SK-N-SH (cell line): ENCODE results near the gene PDE4D. TPM values are rescaled to one million over a fixed set of nuclear protein-coding genes. Genes with fewer than 3 reads are reported as not detected.
A peak's percentile ranks its signal among the peaks of the same experiment; 100 is the strongest.

Experiments used
- CTCF ChIA-PET: fragments of 300-600, 350-600 bp; formaldehyde crosslinking; extraction: SDS; loops from one replicate; lab custom pipeline; 2021; lab: Yijun Ruan, JAX
- POLR2A ChIA-PET: fragments of 350-600 bp; sonication (Branson Sonifier 250); formaldehyde crosslinking; extraction: SDS; loops from one replicate; lab custom pipeline; 2020; ENCODE audit warnings: antibody characterized with exemption, inconsistent platforms; lab: Yijun Ruan, JAX
- DNase-seq: peaks from one replicate; pipeline ENCODE4 v3.0.0; 2012
- H2AFZ ChIP-seq: fragments of 200-600 bp; sonication (generic); 2 replicates; pipeline ENCODE4 v1.8.1; 2016; ENCODE audit warnings: antibody characterized with exemption, mild to moderate bottlenecking, low read depth
- H3F3A ChIP-seq: fragments of 200-600 bp; sonication (generic); replicated peaks from 2 replicates; pipeline ENCODE3; 2016; ENCODE audit warnings: antibody characterized with exemption, mild to moderate bottlenecking; ENCODE audit not compliant: insufficient read depth
- H3K27ac ChIP-seq, 2 experiments: fragments of 200-500 bp in 1 of 2; fragments of 200-600 bp in 1 of 2; sonication (Bioruptor generic) in 1 of 2; sonication (generic), shearing (Covaris generic) in 1 of 2; 2 replicates each; pipeline versions ENCODE4 v1.5.1 to v1.6.1; 2014 to 2016; ENCODE audit warnings: low read depth in 2 of 2, inconsistent platforms in 1 of 2, low read length in 1 of 2, mild to moderate bottlenecking in 1 of 2, mixed read lengths in 1 of 2
- H3K27me3 ChIP-seq: fragments of 200-600 bp; sonication (generic), shearing (Covaris generic); 2 replicates; pipeline ENCODE4 v1.6.1; 2016; ENCODE audit warnings: mixed run types; ENCODE audit not compliant: insufficient read depth
- H3K36me3 ChIP-seq, 2 experiments: fragments of 200-500 bp in 1 of 2; fragments of 200-600 bp in 1 of 2; sonication (Bioruptor generic) in 1 of 2; sonication (generic) in 1 of 2; replicated peaks in 1 of 2; 2 replicates each; pipeline versions ENCODE3 to v1.5.1; 2014 to 2016; ENCODE audit warnings: low read length in 1 of 2, mild to moderate bottlenecking in 1 of 2; ENCODE audit not compliant: insufficient read depth in 2 of 2, control insufficient read depth in 1 of 2
- H3K4me1 ChIP-seq, 2 experiments: fragments of 200-500 bp in 1 of 2; fragments of 200-600 bp in 1 of 2; sonication (Bioruptor generic) in 1 of 2; sonication (generic), shearing (Covaris generic) in 1 of 2; 2 replicates each; pipeline versions ENCODE4 v1.5.1 to v1.6.1; 2014 to 2016; ENCODE audit warnings: low read depth in 1 of 2, low read length in 1 of 2, mixed run types in 1 of 2; ENCODE audit not compliant: insufficient read depth in 2 of 2, control insufficient read depth in 1 of 2
- H3K4me2 ChIP-seq: fragments of 200-600 bp; sonication (generic), shearing (Covaris generic); 2 replicates; pipeline ENCODE4 v1.6.1; 2017; ENCODE audit warnings: mixed run types
- H3K4me3 ChIP-seq, 2 experiments: fragments of 200-500 bp in 1 of 2; fragments of 200-600 bp in 1 of 2; sonication (Bioruptor generic) in 1 of 2; sonication (generic), shearing (Covaris generic) in 1 of 2; 2 replicates each; pipeline versions ENCODE4 v1.5.1 to v1.8.1; 2014 to 2016; ENCODE audit warnings: low read depth in 2 of 2, inconsistent platforms in 1 of 2, low read length in 1 of 2, mild to moderate bottlenecking in 1 of 2, mixed read lengths in 1 of 2, moderate library complexity in 1 of 2
- H3K79me2 ChIP-seq: fragments of 200-600 bp; sonication (generic); 2 replicates; pipeline ENCODE4 v1.8.1; 2017; ENCODE audit warnings: mild to moderate bottlenecking; ENCODE audit not compliant: insufficient read depth
- H3K9ac ChIP-seq: fragments of 200-600 bp; sonication (generic); 2 replicates; pipeline ENCODE4 v1.6.1; 2017; ENCODE audit warnings: mixed run types
- H3K9me2 ChIP-seq: fragments of 200-600 bp; sonication (generic); 2 replicates; pipeline ENCODE4 v1.6.1; 2017; ENCODE audit warnings: mixed run types
- H3K9me3 ChIP-seq: fragments of 200-600 bp; sonication (generic); 2 replicates; pipeline ENCODE4 v1.6.1; 2017; ENCODE audit warnings: mixed run types, mild to moderate bottlenecking, moderate library complexity
- H4K20me1 ChIP-seq: fragments of 200-600 bp; sonication (generic); 2 replicates; pipeline ENCODE4 v1.6.1; 2017; ENCODE audit warnings: mild to moderate bottlenecking, mixed run types; ENCODE audit not compliant: insufficient read depth
- CHD2 ChIP-seq: fragments of 150-350 bp; IDR thresholded peaks from 2 replicates; pipeline ENCODE4 v1.6.1; 2018; ENCODE audit warnings: low read length; ENCODE audit not compliant: partially characterized antibody
- EP300 ChIP-seq, 2 experiments: IDR thresholded peaks; 2 replicates each; pipeline versions ENCODE4 v1.4.0 to v1.6.1; 2012; ENCODE audit warnings: borderline replicate concordance in 1 of 2, low read depth in 1 of 2, low read length in 1 of 2
- FOXM1 ChIP-seq: IDR thresholded peaks from 2 replicates; pipeline ENCODE4 v1.4.0; 2012; ENCODE audit warnings: low read depth, mild to moderate bottlenecking
- GATA2 ChIP-seq: sonication (generic); formaldehyde crosslinking; IDR thresholded peaks from 2 replicates; pipeline ENCODE4 v1.5.0; 2020; ENCODE audit warnings: mild to moderate bottlenecking, missing genetic modification reagents
- JUND ChIP-seq: IDR thresholded peaks from 2 replicates; pipeline ENCODE4 v1.4.0; 2012
- MEF2A ChIP-seq: IDR thresholded peaks from 2 replicates; pipeline ENCODE4 v1.4.0; 2012; ENCODE audit warnings: low read depth, borderline replicate concordance
- MXI1 ChIP-seq: IDR thresholded peaks from 2 replicates; pipeline ENCODE4 v1.6.1; 2012; ENCODE audit warnings: mild to moderate bottlenecking, low read depth, low read length, improper control_type of control experiment
- NFIC ChIP-seq: IDR thresholded peaks from 2 replicates; pipeline ENCODE4 v1.4.0; 2012; ENCODE audit warnings: borderline replicate concordance
- RAD21 ChIP-seq: IDR thresholded peaks from 2 replicates; pipeline ENCODE4 v1.6.1; 2012; ENCODE audit warnings: mild to moderate bottlenecking, low read length
- RFX5 ChIP-seq: IDR thresholded peaks from 2 replicates; pipeline ENCODE4 v1.6.1; 2012; ENCODE audit warnings: mild to moderate bottlenecking, improper control_type of control experiment, low read length
- RXRA ChIP-seq: IDR thresholded peaks from 2 replicates; pipeline ENCODE4 v1.4.0; 2012; ENCODE audit warnings: low read depth, mild to moderate bottlenecking, borderline replicate concordance
- SMC3 ChIP-seq: IDR thresholded peaks from 2 replicates; pipeline ENCODE4 v1.6.1; 2012; ENCODE audit warnings: low read depth, low read length, improper control_type of control experiment
- TAF1 ChIP-seq: IDR thresholded peaks from 2 replicates; pipeline ENCODE4 v1.6.1; 2012; ENCODE audit warnings: low read depth, mild to moderate bottlenecking, low read length, moderate library complexity, borderline replicate concordance
- YY1 ChIP-seq: IDR thresholded peaks from 2 replicates; pipeline ENCODE4 v1.4.0; 2012; ENCODE audit warnings: low read depth, mild to moderate bottlenecking
- WGBS: methylation state at CpG from one replicate; pipeline ENCODE4 v1.1.6; 2017; ENCODE audit warnings: low lambda C conversion rate; 5-methylcytosine and 5-hydroxymethylcytosine counted together
- polyA plus RNA-seq, 3 experiments: library from polyadenylated mRNA; depleted of rRNA; stranded (reverse); fragments of >200 nt; gene quantifications; 2 replicates each; pipeline ENCODE4 v1.2.3, GENCODE V29; 2012
- TF ChIP-seq, protein P1 (sequence below): fragments of 150-350 bp; IDR thresholded peaks from 2 replicates; pipeline ENCODE4 v1.6.1; 2017; ENCODE audit warnings: antibody characterized with exemption, low read length, low read depth, borderline replicate concordance
- TF ChIP-seq, protein P2 (sequence below): IDR thresholded peaks from 2 replicates; pipeline ENCODE4; 2012
- TF ChIP-seq, protein P3 (sequence below): IDR thresholded peaks from 2 replicates; pipeline ENCODE4 v1.4.0; 2012; ENCODE audit warnings: low read depth
- TF ChIP-seq, protein P4 (sequence below): IDR thresholded peaks from 2 replicates; pipeline ENCODE4 v1.6.1; 2012; ENCODE audit warnings: mild to moderate bottlenecking, low read depth, low read length, moderate library complexity
- TF ChIP-seq, protein P5 (sequence below): fragments of 200-600 bp; sonication (generic); IDR thresholded peaks from 2 replicates; pipeline ENCODE4 v1.6.1; 2017; ENCODE audit warnings: antibody characterized with exemption, mild to moderate bottlenecking, moderate library complexity
- TF ChIP-seq, protein P6 (sequence below): IDR thresholded peaks from 2 replicates; pipeline ENCODE4 v1.4.0; 2012; ENCODE audit warnings: low read depth, borderline replicate concordance

The PDE4D gene
- polyA plus RNA-seq, 1 of the 3 experiments (the other 2 are of a cell fraction): 2.4 TPM

DNA sequence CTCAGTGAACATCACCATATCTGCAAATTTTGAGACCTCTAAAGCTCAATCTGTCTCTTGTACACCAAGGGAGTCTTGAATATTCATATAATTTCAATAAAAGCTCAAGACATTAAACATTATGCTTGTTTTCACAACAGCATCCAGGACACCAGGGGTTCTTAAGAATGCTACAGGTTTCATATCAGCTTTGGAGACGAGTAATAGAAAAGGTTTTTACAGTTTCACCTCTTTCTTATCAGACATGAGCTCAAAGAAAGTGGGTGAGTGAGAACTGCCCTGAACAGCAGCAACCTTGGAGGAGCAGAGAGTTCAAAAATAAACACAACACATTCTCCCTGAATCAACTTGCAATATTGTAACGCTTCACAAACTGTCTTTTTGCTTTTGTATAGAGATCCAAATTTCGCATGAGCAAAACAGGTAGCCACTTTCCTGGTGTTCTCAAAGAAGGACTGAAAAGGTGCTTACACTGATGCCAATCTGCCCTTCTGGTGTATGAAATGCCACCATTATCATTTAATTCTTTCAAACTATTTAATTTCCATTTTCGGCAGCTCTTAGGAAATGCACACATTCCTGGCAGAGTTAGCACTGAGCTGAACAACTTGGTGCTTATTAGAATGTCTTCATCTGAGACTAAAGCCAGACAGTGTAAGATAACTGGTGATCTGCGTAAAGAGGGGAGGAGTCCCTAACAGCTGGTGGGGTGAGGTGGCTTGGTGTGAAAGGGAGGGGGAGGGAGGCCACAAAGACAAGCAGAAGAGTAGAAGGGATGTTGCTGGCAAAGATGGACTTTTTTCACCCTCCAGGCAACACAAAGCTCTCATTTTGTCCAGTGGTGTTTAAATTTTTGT lies 535.3 kb downstream of the PDE4D start:
- no peak overlapping the region for H3K4me3 ChIP-seq
- H3K4me1 ChIP-seq: peaks cover 0 to 13% of the 10 kb centered on the region in 2 experiments; a peak in 2 of 4 replicates
- 86% methylated on average over 5 of the region's 5 CpGs for WGBS
- TF ChIP-seq, protein P1, sequence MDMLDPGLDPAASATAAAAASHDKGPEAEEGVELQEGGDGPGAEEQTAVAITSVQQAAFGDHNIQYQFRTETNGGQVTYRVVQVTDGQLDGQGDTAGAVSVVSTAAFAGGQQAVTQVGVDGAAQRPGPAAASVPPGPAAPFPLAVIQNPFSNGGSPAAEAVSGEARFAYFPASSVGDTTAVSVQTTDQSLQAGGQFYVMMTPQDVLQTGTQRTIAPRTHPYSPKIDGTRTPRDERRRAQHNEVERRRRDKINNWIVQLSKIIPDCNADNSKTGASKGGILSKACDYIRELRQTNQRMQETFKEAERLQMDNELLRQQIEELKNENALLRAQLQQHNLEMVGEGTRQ: no peak
- TF ChIP-seq, protein P2, sequence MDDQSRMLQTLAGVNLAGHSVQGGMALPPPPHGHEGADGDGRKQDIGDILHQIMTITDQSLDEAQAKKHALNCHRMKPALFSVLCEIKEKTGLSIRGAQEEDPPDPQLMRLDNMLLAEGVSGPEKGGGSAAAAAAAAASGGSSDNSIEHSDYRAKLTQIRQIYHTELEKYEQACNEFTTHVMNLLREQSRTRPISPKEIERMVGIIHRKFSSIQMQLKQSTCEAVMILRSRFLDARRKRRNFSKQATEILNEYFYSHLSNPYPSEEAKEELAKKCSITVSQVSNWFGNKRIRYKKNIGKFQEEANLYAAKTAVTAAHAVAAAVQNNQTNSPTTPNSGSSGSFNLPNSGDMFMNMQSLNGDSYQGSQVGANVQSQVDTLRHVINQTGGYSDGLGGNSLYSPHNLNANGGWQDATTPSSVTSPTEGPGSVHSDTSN: no peak
- TF ChIP-seq NFIC (no peak), RFX5 (no peak), RXRA (no peak), GATA2 (no peak), TAF1 (no peak), JUND (no peak), EP300 (IDR thresholded peaks at IDR 0.05; ENCODE audit: borderline replicate concordance in 1 of 2, low read depth in 1 of 2, low read length in 1 of 2) (no peak), MXI1 (no peak), SMC3 (no peak), FOXM1 (no peak), MEF2A (no peak), YY1 (no peak), CHD2 (no peak), RAD21 (no peak)
- TF ChIP-seq, protein P3, sequence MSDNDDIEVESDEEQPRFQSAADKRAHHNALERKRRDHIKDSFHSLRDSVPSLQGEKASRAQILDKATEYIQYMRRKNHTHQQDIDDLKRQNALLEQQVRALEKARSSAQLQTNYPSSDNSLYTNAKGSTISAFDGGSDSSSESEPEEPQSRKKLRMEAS: no peak
- TF ChIP-seq, protein P4, sequence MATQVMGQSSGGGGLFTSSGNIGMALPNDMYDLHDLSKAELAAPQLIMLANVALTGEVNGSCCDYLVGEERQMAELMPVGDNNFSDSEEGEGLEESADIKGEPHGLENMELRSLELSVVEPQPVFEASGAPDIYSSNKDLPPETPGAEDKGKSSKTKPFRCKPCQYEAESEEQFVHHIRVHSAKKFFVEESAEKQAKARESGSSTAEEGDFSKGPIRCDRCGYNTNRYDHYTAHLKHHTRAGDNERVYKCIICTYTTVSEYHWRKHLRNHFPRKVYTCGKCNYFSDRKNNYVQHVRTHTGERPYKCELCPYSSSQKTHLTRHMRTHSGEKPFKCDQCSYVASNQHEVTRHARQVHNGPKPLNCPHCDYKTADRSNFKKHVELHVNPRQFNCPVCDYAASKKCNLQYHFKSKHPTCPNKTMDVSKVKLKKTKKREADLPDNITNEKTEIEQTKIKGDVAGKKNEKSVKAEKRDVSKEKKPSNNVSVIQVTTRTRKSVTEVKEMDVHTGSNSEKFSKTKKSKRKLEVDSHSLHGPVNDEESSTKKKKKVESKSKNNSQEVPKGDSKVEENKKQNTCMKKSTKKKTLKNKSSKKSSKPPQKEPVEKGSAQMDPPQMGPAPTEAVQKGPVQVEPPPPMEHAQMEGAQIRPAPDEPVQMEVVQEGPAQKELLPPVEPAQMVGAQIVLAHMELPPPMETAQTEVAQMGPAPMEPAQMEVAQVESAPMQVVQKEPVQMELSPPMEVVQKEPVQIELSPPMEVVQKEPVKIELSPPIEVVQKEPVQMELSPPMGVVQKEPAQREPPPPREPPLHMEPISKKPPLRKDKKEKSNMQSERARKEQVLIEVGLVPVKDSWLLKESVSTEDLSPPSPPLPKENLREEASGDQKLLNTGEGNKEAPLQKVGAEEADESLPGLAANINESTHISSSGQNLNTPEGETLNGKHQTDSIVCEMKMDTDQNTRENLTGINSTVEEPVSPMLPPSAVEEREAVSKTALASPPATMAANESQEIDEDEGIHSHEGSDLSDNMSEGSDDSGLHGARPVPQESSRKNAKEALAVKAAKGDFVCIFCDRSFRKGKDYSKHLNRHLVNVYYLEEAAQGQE: no peak
- TF ChIP-seq, protein P5, sequence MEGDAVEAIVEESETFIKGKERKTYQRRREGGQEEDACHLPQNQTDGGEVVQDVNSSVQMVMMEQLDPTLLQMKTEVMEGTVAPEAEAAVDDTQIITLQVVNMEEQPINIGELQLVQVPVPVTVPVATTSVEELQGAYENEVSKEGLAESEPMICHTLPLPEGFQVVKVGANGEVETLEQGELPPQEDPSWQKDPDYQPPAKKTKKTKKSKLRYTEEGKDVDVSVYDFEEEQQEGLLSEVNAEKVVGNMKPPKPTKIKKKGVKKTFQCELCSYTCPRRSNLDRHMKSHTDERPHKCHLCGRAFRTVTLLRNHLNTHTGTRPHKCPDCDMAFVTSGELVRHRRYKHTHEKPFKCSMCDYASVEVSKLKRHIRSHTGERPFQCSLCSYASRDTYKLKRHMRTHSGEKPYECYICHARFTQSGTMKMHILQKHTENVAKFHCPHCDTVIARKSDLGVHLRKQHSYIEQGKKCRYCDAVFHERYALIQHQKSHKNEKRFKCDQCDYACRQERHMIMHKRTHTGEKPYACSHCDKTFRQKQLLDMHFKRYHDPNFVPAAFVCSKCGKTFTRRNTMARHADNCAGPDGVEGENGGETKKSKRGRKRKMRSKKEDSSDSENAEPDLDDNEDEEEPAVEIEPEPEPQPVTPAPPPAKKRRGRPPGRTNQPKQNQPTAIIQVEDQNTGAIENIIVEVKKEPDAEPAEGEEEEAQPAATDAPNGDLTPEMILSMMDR: no peak
- TF ChIP-seq, protein P6, sequence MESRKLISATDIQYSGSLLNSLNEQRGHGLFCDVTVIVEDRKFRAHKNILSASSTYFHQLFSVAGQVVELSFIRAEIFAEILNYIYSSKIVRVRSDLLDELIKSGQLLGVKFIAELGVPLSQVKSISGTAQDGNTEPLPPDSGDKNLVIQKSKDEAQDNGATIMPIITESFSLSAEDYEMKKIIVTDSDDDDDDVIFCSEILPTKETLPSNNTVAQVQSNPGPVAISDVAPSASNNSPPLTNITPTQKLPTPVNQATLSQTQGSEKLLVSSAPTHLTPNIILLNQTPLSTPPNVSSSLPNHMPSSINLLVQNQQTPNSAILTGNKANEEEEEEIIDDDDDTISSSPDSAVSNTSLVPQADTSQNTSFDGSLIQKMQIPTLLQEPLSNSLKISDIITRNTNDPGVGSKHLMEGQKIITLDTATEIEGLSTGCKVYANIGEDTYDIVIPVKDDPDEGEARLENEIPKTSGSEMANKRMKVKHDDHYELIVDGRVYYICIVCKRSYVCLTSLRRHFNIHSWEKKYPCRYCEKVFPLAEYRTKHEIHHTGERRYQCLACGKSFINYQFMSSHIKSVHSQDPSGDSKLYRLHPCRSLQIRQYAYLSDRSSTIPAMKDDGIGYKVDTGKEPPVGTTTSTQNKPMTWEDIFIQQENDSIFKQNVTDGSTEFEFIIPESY: no peak
- CTCF ChIA-PET: interaction anchor here (0.7 to 9.6 kb wide), 6 partner anchors 8 to 170 kb away, joined by 3 to 95 read pairs (median 4); no protein-coding TSS in a partner anchor
- no peaks in the 10 kb centered on the region for H3K27me3 ChIP-seq
- H3K79me2 ChIP-seq: no peaks in the 10 kb centered on the region
- H3F3A ChIP-seq: no peaks in the 10 kb centered on the region
- no peak overlapping the region for H3K4me2 ChIP-seq
- H3K9me3 ChIP-seq: no peaks in the 10 kb centered on the region
- peak overlapping the region in 1 of 2 experiments; percentile 16; a peak in 1 of 4 replicates for H3K27ac ChIP-seq
- POLR2A ChIA-PET: interaction anchor here (0.7 kb wide), 1 partner anchor 41 kb away, joined by 3 read pairs; no protein-coding TSS in a partner anchor
- DNase-seq: peak; percentile 15
- H3K9ac ChIP-seq: no peak overlapping the region
- no peaks in the 10 kb centered on the region for H3K36me3 ChIP-seq
- H3K9me2 ChIP-seq: no peaks in the 10 kb centered on the region
- no peaks in the 10 kb centered on the region for H4K20me1 ChIP-seq
- no peak overlapping the region for H2AFZ ChIP-seq
